Coronary artery (tissue), 2 donors: ENCODE measurements around the gene TRAF1.

Source experiments
- DNase-seq: peaks from one replicate; pipeline ENCODE4 v3.0.0-alpha.2; 2017; ENCODE audit warnings: low spot score
- H3K27ac ChIP-seq, 2 donors: fragments of 200-600 bp; sonication (generic); one replicate each; pipeline ENCODE4 v1.5.1; 2016 to 2019
- H3K4me3 ChIP-seq: fragments of 200-600 bp; sonication (generic); 2 replicates; pipeline ENCODE4 v1.5.1; 2016; ENCODE audit warnings: mild to moderate bottlenecking, moderate library complexity
- CTCF ChIP-seq: fragments of 200-600 bp; sonication (generic); IDR thresholded peaks from one replicate; pipeline ENCODE4 v1.5.1; 2019; ENCODE audit warnings: antibody characterized with exemption

TRAF1 gene

GRCh38 chr9:120949290-120949689 lies 22.7 kb upstream of the TRAF1 start:
- H3K27ac ChIP-seq, result peak overlapping the region; percentile 93
- TF ChIP-seq CTCF, result no peak

GRCh38 chr9:120948824-120949223 lies 22.2 kb upstream of the TRAF1 start:
- Histone ChIP-seq H3K27ac (peak overlapping the region; percentile 81 to 93), H3K4me3 (no peak overlapping the region)
- TF ChIP-seq CTCF, result no peak
- no peak for DNase-seq

More at GRCh38 chr9:120949290-120949689, 22.7 kb upstream of the TRAF1 start:
- DNase-seq, result no peak
- H3K4me3 ChIP-seq, result no peak overlapping the region

GRCh38 chr9:120947222-120947621 lies 20.6 kb upstream of the TRAF1 start:
- Histone ChIP-seq H3K4me3 (no peak overlapping the region), H3K27ac (peak overlapping the region; percentile 73 to 93)
- no peak for DNase-seq
- no peak for TF ChIP-seq CTCF

- Histone ChIP-seq H3K4me3 (no peak overlapping the region), H3K27ac (peak overlapping the region; percentile 73 to 93)
- no peak for DNase-seq
- no peak for TF ChIP-seq CTCF
Observed at GRCh38 chr9:120946259-120946658, 19.7 kb upstream of the TRAF1 start.

- H3K27ac ChIP-seq, result peak overlapping the region; percentile 27 to 44
- no peak for TF ChIP-seq CTCF
Observed at GRCh38 chr9:120944948-120945347, 18.4 kb upstream of the TRAF1 start.

GRCh38 chr9:120944434-120944843 lies 17.8 kb upstream of the TRAF1 start:
- no peak overlapping the region for H3K4me3 ChIP-seq
- TF ChIP-seq CTCF, result no peak
- no peak for DNase-seq
- H3K27ac ChIP-seq, result peak overlapping the region; percentile 38 to 44

More at GRCh38 chr9:120944948-120945347, 18.4 kb upstream of the TRAF1 start:
- DNase-seq, result no peak
- no peak overlapping the region for H3K4me3 ChIP-seq

- H3K4me3 ChIP-seq, result no peak overlapping the region
- no peak for DNase-seq
- no peak for TF ChIP-seq CTCF
- peak overlapping the region; percentile 89 to 94 for H3K27ac ChIP-seq
Observed at GRCh38 chr9:120942186-120943001, 15.8 kb upstream of the TRAF1 start.
